ENCODE measurements around the gene PHC3.

PHC3 gene

DNA sequence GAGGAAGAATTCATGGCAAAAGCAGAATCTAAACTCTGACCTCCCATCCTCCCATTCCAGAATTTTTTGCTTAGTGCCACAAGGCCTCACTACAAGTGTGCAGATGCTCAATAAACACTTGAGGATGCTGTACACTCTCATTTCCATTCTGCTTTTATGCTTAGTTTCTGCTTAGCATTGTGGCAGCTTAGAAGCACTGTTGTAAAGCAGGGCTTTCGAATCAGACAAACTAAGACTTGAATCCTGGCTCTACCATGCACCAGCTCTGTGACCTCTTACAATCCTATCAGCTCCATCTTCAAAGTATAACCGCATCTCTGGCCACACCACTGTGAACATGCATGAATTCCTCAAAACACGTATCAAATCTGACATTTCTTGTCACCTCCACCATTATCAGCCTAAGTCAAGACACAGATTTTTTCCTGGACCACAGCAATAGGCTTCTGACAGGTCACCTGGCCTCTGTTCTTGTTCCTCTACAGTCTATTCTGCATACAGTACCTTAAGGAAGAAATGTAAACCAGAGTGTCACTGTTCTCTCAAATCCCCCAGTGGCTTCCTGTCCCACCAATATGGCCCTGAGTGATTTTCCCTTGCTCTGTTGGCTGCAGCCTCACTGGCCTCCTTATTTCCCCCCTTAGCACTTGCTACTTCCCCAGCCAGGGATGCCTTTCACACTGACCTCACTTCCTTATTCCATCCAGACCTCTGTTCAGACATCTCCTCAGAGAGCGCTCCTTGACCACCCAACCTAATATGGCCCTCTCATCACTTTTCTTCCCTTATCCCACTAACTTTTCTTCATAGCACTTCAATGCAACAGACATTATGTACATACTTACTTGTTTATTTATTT, 8.1 kb upstream of the PHC3 start:
- no peak for DNase-seq

DNA sequence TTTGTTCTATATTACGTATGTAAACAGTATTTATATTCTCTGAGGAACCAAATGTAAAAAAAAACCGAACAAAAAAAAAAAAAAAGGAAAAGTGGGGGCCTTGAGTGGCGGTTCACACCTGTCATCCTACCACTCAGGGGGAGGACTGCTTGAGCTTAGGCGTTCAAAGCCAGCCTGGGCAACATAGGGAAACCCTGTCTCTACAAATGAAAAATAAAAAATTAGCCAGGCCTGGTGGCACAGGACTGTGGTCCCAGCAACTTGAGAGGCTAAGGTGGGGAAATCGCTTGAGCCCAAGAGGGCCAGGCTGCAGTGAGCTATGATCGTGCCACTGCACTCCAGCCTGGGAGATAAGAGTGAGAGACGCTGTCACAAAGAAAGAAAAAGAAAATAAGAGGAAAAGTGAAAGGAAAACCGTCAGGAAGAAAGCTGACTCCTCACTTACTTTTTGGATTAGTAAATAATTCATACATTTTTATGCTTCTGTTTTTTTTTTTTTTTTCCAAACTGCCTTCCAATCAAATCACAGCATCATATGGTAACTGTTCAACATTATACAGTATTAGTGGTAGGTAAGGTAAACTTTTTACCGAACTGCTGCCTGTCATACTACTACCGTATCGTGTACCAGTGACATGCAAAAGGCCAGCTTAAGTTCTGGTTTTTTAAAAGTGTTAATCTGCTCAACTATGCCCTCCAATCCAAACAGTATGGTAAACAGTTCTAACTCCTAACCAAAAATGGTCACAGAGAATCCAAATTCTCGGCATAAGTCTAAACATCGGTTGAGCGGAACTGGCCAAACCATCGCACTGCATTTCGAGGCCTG, 1.2 kb downstream of the PHC3 start:
- DNase-seq = no peak

DNA sequence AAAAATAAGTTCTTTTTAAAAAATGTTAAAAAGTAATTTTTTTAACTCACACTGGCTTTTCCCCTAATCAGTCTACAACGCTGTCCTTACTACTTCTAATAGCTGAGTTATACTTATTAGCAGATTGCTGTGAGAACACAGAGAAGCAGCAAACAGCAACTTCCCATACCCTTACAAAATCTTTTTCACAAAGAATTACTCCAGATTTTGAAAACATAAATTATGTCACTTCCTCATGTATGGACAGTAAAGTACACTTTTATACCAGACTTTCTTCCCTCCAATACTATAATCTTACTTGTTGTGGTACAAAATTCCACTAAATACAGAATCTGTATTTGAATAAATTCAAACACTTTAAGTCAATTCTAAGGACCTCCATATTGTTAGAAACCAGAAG, 2.1 kb downstream of the PHC3 start:
- no peak for DNase-seq

DNA sequence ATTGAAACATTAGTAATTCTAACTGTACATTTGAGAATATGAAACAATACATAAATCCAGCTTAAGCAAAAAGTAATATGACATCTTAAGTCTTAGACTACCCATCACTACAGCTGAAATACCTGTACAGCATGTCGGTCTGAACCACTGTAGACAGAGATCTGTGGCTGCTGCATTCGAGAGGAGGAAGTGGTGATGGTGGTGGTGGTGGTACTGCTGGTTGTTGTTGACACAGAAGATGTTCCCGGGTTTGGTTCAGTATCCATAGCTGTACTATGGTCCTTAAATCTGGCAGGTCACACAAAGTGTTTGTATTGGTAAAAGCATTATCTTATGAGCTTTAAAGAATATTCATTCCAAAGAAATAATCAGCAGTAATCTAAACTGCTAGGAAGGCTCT, 2.9 kb downstream of the PHC3 start:
- peak; percentile 63 for DNase-seq

DNA sequence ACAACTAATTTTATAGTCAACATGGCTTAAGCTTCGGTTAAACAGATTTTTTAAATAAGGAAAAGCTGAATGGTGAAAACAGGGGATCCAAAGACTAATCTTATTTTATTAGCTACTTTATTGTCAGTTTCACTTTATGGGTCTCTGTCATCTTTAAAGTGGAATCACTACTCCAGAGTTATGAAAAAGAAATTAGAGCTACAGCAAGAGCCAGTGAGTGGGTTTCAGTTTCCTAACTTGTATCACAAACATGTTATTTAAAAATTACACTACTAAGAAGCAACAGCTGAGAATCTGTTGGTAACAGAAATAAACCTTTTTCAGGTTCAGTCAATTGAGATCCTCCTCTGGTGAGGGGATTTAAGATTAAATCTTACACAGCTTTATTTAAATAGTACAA, 10.0 kb downstream of the PHC3 start:
- DNase-seq = no peak

DNA sequence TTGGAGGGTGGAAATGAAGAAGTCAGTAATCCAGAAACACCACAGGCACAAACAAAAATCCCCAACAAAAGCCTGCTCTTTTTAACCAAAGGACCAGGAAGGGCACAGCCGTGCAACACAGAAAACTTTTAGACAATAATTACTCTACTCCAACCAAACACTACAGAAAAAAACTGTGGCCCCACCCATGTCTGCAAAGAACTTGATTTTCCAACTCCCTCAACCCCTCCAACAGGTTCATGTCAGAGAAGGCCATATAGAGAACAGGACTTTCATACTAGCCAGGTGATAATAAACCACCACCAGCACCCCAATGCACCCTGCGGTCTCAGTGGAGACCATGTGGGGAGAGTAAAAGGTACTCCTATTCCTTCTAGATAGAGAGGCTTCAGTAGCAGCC, 16.8 kb downstream of the PHC3 start:
- DNase-seq = no peak

DNA sequence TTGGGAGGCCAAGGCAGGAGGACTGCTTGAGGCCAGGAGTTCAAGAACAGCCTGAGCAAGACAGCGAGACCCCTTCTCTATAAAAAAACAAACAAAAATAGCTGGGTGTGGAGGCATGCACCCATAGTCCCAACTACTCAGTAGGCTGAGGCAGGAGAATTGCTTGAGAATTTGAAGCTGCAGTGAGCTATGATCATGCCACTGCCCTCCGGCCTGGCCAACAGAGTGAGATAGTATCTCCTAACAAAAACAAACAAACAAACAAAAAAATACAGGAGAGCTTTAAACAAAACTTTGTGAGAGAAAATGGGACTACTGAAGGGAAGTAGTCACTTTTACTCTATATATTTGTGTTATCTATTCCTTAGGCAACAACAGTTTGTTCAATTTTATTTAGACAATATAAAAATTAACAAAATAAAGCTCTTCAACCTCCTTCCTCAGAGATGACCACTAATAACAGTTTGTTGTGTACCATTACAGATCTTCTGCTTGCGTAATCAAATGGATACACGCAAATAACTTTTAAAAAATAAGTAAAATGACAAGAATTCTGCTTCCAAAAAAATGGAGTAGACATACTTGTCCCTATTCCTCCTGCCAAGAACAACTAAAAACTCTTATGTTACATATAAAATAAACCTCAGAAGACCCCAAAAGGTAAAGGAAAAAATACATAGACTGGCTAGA, 17.4 kb downstream of the PHC3 start:
- no peak for DNase-seq

DNA sequence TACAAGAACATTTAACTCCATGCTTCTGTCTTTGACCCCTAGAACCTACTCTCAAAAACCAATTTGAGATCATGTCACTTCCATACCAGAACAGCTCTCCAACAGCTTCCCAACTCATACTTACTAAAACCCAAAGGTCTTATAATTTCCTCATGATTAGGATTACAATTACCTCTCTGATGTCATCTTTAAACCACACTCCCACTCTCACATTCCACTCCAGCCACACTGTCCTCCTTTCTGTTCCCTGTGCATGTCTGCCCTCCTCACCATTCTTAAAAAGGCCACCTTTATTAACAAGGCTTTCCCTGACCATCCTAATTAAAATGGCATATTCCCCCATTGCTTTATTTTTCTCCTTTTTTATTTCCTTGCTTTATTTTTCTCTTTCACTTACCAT, 18.9 kb downstream of the PHC3 start:
- DNase-seq = no peak

DNA sequence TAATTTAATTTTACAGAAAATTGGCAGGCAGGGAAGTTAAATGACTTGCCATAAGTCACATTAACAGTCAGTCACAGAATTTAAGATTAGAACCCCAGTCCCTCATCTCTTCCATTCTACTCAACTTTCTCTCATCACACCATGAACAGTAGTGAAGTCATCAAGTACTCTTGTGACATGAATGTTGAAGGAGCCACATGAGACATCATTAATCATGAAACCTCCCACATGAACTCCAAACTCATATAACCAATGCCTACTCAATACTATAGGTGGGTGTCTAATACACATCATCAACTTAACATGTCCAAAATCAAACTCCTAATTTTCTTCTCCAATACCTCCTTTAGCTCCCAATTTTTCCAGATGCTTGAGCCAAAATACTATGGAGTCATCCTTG, 19.5 kb downstream of the PHC3 start:
- DNase-seq = no peak

DNA sequence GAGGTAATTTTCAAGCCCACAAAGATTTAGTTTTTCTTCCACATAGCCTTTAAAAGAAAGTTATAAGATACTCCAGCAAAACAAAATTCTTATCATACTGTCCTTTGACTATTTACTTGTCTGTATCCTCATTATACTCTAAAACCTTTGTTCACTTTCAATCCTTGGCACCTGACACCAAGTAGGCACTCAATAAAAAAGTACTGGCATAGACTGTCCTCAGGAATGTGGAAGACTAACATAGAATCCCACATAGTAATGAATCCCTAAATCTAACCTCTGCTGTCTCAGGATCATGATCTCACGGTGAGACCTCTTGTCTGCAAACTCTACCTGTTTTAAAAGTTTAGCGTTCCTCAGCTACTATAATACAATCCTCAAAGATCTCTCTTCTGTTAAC, 21.6 kb downstream of the PHC3 start:
- no peak for DNase-seq

DNA sequence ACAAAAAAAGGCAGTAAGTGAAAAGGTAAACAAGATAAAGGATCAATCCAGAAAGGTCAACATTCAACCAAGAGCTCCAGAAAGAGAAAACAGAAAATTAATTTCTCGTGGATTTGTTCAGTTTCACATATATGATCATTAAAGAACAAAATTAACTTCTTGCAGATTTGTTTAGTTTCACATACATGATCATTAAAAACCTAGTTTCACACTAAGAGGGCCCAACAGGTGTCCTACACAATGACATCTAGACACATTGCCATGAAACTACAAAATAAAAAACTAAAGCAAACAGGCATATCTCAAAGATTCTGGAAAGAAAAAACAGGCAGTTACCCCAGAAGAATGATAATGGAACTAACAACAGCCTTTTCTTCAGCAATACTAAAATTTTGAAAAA, 22.1 kb downstream of the PHC3 start:
- no peak for DNase-seq

DNA sequence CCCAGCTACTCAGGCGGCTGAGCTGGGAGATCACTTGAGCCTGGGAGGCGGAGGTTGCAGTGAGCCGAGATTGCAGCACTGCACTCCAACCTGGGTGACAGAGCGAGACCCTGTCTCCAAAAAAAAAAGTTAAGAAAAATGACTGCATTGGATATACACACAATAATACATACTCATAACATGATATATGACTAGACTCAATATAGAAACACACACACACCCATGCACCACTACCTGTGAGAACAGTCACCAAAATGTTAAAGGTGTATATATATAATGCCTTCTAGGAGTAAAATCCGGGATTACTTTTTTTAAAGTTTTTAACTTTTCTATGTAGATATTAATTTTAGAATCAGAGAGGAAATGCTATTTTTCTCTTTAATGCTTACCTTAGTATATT, 25.9 kb downstream of the PHC3 start:
- no peak for DNase-seq

DNA sequence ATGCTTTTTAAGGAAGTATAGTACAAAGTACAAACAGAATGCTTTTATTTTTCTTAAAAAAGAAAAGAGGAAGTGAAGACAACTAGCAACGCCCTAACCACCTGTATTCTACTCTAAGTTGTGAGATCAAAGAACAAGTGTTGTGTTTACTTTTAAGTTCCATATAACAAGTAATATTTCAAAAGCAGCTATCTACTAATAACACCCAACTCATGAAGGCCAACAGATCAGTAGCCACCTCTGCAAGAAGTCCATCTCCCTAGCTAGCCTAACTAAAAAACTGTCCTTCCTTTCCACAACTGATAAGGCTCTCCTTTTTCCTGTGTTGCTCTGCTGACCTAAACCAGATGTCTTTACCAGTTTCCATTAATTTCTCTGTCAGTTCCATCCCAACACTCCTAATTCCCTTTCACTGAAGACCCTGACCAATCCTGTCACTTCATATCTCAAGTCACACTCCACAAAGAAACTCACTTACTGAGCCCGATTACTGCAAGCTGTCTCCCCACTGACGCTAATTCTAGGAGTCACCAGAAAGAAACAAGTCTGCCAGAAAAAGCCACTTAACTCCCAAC, 26.9 kb downstream of the PHC3 start:
- no peak for DNase-seq

DNA sequence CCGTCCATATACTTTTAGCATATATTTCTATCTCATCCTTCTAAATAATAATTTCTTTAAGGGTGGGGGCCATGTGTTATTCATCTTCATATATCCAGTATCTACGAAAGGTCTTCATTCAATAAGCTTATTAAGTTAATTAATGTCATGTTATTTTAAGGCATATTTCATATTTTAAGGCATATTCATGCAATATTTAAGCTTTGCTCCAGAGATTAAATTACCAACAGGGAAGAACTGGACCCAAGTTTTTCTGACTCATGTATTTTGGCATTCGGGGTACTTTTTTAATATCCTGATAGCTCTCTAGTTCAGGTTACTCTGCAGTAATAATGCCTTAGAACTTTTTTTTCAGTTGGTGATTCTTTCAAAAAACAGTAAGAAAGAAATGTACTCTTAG, 27.4 kb downstream of the PHC3 start:
- DNase-seq = no peak

DNA sequence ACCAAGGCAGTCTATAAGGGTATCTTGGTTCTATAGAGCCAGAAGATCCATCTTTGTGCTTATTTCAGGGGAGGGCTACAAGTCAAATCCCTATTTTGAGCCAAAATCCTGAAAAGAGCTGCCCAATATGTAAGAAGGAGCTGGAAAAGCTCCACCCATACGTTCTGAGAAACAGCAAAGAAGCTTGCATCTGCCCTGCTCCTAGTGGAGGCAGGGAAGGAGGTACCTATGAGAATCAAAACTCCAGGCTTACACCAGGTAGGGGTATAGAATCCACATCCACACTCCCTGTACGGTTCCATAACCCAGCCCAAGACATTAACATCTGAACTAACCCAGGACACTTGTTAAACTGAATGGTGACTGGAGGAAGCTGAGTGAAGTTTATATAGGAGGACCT, 30.0 kb downstream of the PHC3 start:
- DNase-seq = no peak

DNA sequence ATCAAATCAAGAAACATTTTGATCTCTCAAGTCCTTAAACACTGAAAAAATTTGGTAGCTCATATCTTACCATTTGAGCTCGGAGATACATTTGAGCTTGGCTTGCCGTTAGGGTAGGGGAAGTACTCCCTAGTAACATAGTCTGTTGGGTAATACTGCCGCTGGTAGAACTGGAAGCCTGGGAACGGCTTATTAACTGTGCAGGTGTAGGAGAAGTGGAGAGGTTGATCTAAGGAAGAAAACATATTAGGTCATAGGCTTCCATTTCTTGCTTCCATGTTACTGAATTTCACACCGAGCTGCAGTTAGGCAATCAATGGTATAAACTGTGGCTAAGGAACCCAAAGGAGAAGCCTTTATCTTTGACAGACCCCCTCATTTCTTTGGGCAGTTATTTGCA, 32.5 kb downstream of the PHC3 start:
- no peak for DNase-seq

DNA sequence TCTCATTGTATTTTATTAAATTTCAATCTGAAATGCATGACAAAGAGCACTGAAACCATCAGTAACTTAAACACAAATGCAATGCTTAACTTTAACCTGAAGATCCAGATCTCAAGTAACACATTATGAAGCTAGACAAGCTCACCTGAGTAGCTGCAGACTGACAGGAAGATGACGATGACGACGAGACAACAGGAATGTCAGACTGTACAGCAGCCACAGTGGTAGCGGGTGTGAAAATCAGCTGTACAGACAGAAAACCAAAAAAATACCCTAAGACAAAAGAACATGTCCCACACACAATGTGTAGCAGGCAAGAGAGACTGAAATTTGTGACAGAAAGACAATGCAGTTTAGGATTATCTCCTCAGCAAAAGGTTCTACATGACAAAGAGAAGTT, 36.3 kb downstream of the PHC3 start:
- no peak for DNase-seq

DNA sequence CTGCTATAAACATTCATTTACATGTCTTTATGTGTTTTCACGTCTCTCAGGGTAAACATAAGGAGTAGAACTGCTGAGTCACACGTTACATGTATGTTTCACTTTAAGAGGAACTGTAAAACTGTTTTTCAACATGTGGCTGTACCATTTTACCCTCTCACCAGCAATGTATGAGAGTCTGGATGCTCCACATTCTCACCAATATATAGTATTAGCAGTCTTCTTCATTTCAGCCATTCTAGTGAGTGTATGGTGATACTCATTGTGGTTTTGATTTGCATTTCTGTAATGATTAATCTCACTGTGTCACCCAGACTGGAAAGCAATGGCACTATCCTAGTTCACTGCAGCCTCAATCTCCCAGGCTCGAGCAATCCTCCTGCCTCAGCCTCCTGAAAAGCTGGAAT, 37.1 kb downstream of the PHC3 start:
- DNase-seq = no peak

DNA sequence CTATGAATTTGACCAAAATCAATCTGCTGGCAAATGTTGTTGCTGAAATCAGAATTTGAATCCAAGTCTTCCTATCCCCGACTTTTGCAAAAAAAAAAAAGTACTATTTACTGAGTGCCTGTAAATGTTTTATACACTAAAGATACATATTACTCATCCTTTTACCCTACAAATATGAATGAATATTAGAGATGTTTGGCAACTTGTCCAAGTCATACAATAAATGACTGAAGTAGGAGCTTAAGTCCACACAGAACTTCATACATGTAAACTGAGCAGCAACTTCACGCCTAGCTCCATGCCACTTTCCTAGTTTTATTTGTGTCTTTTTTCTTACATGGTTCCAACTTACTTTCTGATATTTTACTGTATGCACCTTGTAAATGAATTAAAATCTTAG, 39.2 kb downstream of the PHC3 start:
- no peak for DNase-seq

DNA sequence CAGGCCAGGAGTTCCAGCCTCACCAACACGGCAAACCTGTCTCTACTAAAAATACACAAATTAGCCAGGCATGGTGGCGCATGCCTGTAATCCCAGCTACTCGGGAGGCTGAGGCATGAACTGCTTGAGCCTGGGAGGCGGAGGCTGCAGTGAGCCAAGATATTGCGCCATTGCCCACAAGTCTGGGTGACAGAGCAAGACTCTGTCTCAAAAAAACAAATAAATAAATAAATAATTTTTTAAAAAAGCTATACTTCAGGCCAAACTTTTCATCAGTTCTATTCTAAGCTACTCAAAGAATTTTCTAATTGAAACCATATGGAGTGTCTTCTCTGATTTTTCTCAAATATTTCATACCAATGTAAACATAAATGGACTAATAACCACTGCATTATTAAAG, 43.5 kb downstream of the PHC3 start:
- DNase-seq = no peak

DNA sequence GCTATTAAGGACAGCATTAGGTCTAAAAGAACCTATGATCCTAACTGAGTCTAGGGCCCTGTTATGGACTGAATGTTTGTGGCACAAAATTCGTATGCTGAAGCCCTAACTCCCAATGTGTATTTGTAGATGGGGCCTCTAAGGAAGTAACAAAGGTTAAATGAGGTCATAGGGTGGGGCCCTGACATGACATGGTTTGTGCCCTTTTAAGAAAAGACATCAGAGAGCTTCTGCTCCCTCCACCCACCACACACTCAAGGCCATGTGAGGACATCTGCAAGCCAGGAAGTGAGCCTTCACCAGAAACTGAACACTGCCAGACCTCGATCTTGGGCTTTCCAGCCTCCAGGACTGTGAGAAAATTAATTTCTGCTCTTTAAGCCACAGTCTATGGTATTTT, 49.2 kb downstream of the PHC3 start:
- no peak for DNase-seq

DNA sequence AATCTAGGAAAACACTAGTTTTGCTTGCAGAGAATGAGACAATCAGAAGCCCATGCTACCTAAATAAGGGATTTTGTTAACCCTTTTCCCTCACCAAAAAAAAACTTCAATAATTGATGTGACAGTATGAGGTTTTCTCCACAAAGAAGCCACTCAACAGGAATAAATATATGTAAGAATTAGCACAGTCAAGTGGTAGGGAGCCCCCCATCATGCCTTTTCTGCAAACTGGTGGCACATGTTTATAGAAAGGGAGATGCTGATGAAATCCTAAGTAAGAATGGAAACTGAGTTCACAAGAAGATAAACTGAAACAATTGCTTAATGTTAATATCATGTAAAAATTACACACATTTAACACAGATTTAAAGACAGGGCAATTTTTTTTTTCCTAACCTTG, 51.0 kb downstream of the PHC3 start:
- no peak for DNase-seq

DNA sequence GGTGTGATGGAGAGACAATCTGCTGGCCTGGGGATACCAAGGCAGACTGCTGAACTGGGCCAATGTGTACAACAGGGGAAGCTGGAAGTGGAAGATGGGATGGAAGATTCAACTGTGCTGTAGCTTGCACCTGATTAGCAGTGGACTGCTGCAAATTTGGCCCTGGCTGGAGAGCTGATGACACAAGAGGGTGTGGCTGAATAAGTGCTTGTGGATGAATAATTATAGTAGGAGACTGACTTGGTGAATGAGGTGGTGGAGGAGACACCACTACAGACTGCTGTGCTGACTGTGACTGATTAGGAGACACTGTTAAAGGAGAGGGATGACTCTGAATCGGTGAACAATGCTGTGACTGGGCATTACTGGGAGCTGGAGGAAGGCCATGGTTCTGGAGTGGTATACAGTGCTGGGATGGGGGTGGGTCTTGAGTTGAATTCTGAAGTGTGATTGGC, 52.5 kb downstream of the PHC3 start:
- DNase-seq = no peak
